DND-41 (cell line): ENCODE measurements around the gene C1orf21.

Experiments
- ATAC-seq: fragments of 200-7000 bp; cut with Tn5 transposase; 3 replicates; pipeline ENCODE4 v1.9.1; 2021; ENCODE audit warnings: low read depth; ENCODE audit not compliant: insufficient read depth
- DNase-seq: peaks from one replicate; pipeline ENCODE4 v3.0.0-alpha.2; 2020
- H2AFZ ChIP-seq: 2 replicates; pipeline ENCODE4 v1.6.0; 2012; ENCODE audit warnings: low read depth, low read length
- H3K27ac ChIP-seq: 2 replicates; pipeline ENCODE4 v1.5.1; 2012; ENCODE audit warnings: low read length, inconsistent platforms
- H3K27me3 ChIP-seq: fragments of 200-600 bp; sonication (generic); 2 replicates; pipeline ENCODE4 v1.6.0; 2012; ENCODE audit warnings: low read length, mild to moderate bottlenecking, inconsistent platforms; ENCODE audit not compliant: insufficient read depth, poor library complexity
- H3K36me3 ChIP-seq: 2 replicates; pipeline ENCODE4 v1.5.1; 2012; ENCODE audit warnings: low read length, inconsistent platforms; ENCODE audit not compliant: insufficient read depth
- H3K4me1 ChIP-seq: 2 replicates; pipeline ENCODE4 v1.5.1; 2012; ENCODE audit warnings: mild to moderate bottlenecking, low read length; ENCODE audit not compliant: insufficient read depth
- H3K4me2 ChIP-seq: 2 replicates; pipeline ENCODE4 v1.6.0; 2012; ENCODE audit warnings: mild to moderate bottlenecking, moderate library complexity, low read length, inconsistent platforms; ENCODE audit not compliant: insufficient read depth
- H3K4me3 ChIP-seq, 2 experiments: fragments of 200-600 bp in 1 of 2; shearing (Covaris generic) in 1 of 2; 2 replicates each; pipeline ENCODE4 v1.5.1; 2012 to 2016; ENCODE audit warnings: inconsistent platforms in 2 of 2, low read length in 2 of 2, mild to moderate bottlenecking in 2 of 2, low read depth in 1 of 2, moderate library complexity in 1 of 2
- H3K79me2 ChIP-seq: 2 replicates; pipeline ENCODE4 v1.6.0; 2012; ENCODE audit warnings: low read length, inconsistent platforms; ENCODE audit not compliant: insufficient read depth
- H3K9ac ChIP-seq: 2 replicates; pipeline ENCODE4 v1.6.0; 2012; ENCODE audit warnings: low read depth, mild to moderate bottlenecking, inconsistent platforms, low read length, moderate library complexity
- H3K9me3 ChIP-seq: 2 replicates; pipeline ENCODE4 v1.5.1; 2012; ENCODE audit warnings: low read length, moderate library complexity, mild to moderate bottlenecking, inconsistent platforms; ENCODE audit not compliant: insufficient read depth, severe bottlenecking
- H4K20me1 ChIP-seq: 2 replicates; pipeline ENCODE4 v1.6.0; 2012; ENCODE audit warnings: low read length; ENCODE audit not compliant: insufficient read depth
- CTCF ChIP-seq: IDR thresholded peaks from 2 replicates; pipeline ENCODE4 v1.5.1; 2012; ENCODE audit warnings: borderline replicate concordance, low read length, moderate library complexity, mild to moderate bottlenecking; ENCODE audit not compliant: poor library complexity, severe bottlenecking; ENCODE audit errors: extremely low read depth
- EZH2 ChIP-seq: IDR thresholded peaks from 3 replicates; pipeline ENCODE4 v1.6.1; 2012; ENCODE audit warnings: borderline replicate concordance, low read depth, mild to moderate bottlenecking, moderate library complexity, low read length, inconsistent platforms; ENCODE audit not compliant: severe bottlenecking

C1orf21 gene

GRCh38 chr1:184527402-184527801 is 140.6 kb downstream of the C1orf21 start:
- H3K36me3 ChIP-seq: no peaks in the 10 kb centered on the region
- no peak overlapping the region for H3K4me3 ChIP-seq

GRCh38 chr1:184530226-184530625 is 143.4 kb downstream of the C1orf21 start:
- Histone ChIP-seq H3K27me3 (no peaks in the 10 kb centered on the region), H3K27ac (no peak overlapping the region), H3K79me2 (no peaks in the 10 kb centered on the region), H3K36me3 (no peaks in the 10 kb centered on the region), H2AFZ (no peak overlapping the region), H3K9ac (no peak overlapping the region), H3K4me2 (no peak overlapping the region), H3K9me3 (no peaks in the 10 kb centered on the region), H3K4me1 (no peaks in the 10 kb centered on the region), H3K4me3 (no peak overlapping the region), H4K20me1 (no peaks in the 10 kb centered on the region)
- TF ChIP-seq CTCF (no peak), EZH2 (no peak)
- DNase-seq (no peak), ATAC-seq (no peak)

More at GRCh38 chr1:184527402-184527801, 140.6 kb downstream of the C1orf21 start:
- no peak overlapping the region for H3K4me2 ChIP-seq
- no peaks in the 10 kb centered on the region for H3K9me3 ChIP-seq
- H3K27ac ChIP-seq: no peak overlapping the region
- ATAC-seq: no peak
- no peak for TF ChIP-seq CTCF
- no peaks in the 10 kb centered on the region for H3K79me2 ChIP-seq
- no peak overlapping the region for H2AFZ ChIP-seq
- no peaks in the 10 kb centered on the region for H4K20me1 ChIP-seq
- no peak overlapping the region for H3K9ac ChIP-seq
- no peak for DNase-seq
- H3K4me1 ChIP-seq: no peaks in the 10 kb centered on the region
- H3K27me3 ChIP-seq: no peaks in the 10 kb centered on the region

GRCh38 chr1:184531296-184531695 is 144.5 kb downstream of the C1orf21 start:
- Histone ChIP-seq H3K27me3 (no peaks in the 10 kb centered on the region), H3K27ac (no peak overlapping the region), H3K9me3 (peaks cover 2% of the 10 kb centered on the region), H3K4me2 (no peak overlapping the region), H4K20me1 (no peaks in the 10 kb centered on the region), H3K4me1 (no peaks in the 10 kb centered on the region), H2AFZ (no peak overlapping the region), H3K36me3 (no peaks in the 10 kb centered on the region), H3K79me2 (no peaks in the 10 kb centered on the region), H3K4me3 (no peak overlapping the region), H3K9ac (no peak overlapping the region)
- no peak for ATAC-seq
- DNase-seq: no peak
- no peak for TF ChIP-seq CTCF
- TF ChIP-seq EZH2: no peak

GRCh38 chr1:184532199-184532598 is 145.4 kb downstream of the C1orf21 start:
- H3K27ac ChIP-seq: no peak overlapping the region
- no peak for TF ChIP-seq EZH2
- TF ChIP-seq CTCF: no peak
- no peak for DNase-seq
- no peak overlapping the region for H3K9ac ChIP-seq
- H3K36me3 ChIP-seq: no peaks in the 10 kb centered on the region
- H4K20me1 ChIP-seq: no peaks in the 10 kb centered on the region
- H3K9me3 ChIP-seq: peaks cover 4% of the 10 kb centered on the region
- no peaks in the 10 kb centered on the region for H3K27me3 ChIP-seq
- no peak overlapping the region for H3K4me3 ChIP-seq
- H3K4me1 ChIP-seq: no peaks in the 10 kb centered on the region
- no peak for ATAC-seq
- no peaks in the 10 kb centered on the region for H3K79me2 ChIP-seq
- H3K4me2 ChIP-seq: no peak overlapping the region
- no peak overlapping the region for H2AFZ ChIP-seq
